GM19397 (cell line): Measurements from ENCODE around the gene LSM14A.
A peak's percentile ranks its signal among the peaks of the same experiment; 100 is the strongest.
"Not testable (repeated sequence)": the region's sequence is repeated elsewhere in the genome, so short reads cannot be mapped to it uniquely, and the experiment has no call there.

Experiments used
- ATAC-seq: cut with Tn5 transposase; IDR thresholded peaks from one replicate; pipeline ENCODE4 v1.9.1; 2021; ENCODE audit warnings: mild to moderate bottlenecking, moderate library complexity; ENCODE audit not compliant: unreplicated experiment

Gene LSM14A

DNA sequence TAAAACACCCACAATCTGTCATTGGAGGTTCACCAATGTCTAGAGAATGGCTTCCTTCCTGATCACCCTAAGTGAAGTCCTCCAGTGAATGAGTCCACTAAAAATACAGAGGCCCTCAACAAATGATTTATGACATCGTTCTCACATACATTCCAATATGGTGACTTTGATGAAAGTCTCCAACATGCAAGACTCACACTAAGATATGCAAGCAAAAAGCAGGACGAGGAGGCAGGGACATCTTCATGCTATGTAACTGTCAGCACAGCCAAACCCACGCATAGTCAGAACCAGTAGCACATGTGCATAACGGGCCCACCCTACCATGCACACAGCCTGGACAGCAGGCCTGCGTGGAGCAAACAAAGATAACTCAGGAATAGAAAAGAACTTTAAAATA lies 16.6 kb upstream of the LSM14A start:
- no peak for ATAC-seq

GRCh38 chr19:34158966-34159365 lies 13.3 kb upstream of the LSM14A start:
- not testable (repeated sequence) for ATAC-seq

- not testable (repeated sequence) for ATAC-seq
These were observed 12.8 kb upstream of the LSM14A start for GRCh38 chr19:34159541-34159940.

DNA sequence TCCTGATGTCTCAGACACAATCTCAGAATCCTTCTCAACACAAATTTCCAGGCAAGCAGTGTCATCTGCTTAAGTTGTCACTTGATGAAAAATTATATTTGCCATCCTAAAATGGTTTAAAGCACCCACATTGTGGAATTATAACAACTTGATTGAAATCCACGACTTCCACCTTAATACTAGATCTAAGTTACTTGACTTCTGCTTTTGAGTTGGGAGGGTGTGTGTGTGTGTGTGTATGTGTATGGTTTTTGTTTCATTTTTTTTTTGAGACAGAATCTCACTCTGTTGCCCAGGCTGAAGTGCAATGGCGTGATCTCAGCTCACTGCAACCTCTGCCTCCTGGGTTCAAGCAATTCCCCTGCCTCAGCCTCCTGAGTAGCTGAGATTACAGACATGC lies 10.4 kb upstream of the LSM14A start:
- ATAC-seq, result not testable (repeated sequence)

- no peak for ATAC-seq
These were observed 7.0 kb upstream of the LSM14A start for GRCh38 chr19:34165295-34165738.

GRCh38 chr19:34169475-34170199 lies 2.7 kb upstream of the LSM14A start:
- not testable (repeated sequence) for ATAC-seq

DNA sequence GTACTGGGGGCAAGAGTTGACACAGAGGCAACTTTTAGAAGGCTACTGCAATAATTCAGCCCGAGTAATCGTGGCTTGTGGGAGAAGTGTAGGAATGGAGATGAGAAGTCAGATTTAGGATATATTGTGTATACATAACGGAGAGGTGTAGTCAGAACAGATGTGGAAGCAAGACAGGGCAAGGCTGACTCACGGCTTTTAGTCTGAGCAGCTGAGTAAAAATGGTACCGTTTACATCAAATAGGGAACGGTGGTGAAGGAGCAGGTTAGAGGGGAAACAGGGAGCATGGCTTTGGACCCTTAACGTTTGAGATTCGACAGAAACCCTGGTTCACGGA lies 796 bp upstream of the LSM14A start:
- no peak for ATAC-seq

- ATAC-seq, result peak; percentile 38
These were observed 423 bp downstream of the LSM14A start for GRCh38 chr19:34172661-34173192.

GRCh38 chr19:34173193-34173956 lies 1.1 kb downstream of the LSM14A start:
- ATAC-seq, result no peak

DNA sequence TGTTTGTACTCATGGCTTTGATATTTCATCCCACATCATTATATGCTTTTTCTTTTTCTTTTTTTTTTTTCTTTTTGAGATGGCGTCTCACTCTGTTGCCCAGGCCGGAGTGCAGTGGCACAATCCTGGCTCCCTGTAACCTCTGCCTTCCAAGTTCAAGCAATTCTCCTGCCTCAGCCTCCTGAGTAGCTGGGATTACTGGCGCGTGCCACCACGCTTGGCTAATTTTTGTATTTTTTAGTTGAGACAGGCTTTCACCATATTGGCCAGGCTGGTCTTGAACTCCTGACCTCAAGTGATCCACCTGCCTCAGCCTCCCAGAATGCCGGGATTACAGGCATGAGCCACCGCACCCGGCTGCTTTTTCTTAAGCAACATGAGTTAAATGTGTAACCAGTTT lies 2.9 kb downstream of the LSM14A start:
- ATAC-seq, result not testable (repeated sequence)

- no peak for ATAC-seq
These were observed 4.3 kb downstream of the LSM14A start for GRCh38 chr19:34176581-34176980.

GRCh38 chr19:34178274-34178610 lies 5.9 kb downstream of the LSM14A start:
- ATAC-seq, result no peak

- no peak for ATAC-seq
These were observed 6.8 kb downstream of the LSM14A start for GRCh38 chr19:34179066-34179465.

- no peak for ATAC-seq
These were observed 8.0 kb downstream of the LSM14A start for GRCh38 chr19:34180273-34180672.

- no peak for ATAC-seq
These were observed 8.4 kb downstream of the LSM14A start for GRCh38 chr19:34180709-34181108.

DNA sequence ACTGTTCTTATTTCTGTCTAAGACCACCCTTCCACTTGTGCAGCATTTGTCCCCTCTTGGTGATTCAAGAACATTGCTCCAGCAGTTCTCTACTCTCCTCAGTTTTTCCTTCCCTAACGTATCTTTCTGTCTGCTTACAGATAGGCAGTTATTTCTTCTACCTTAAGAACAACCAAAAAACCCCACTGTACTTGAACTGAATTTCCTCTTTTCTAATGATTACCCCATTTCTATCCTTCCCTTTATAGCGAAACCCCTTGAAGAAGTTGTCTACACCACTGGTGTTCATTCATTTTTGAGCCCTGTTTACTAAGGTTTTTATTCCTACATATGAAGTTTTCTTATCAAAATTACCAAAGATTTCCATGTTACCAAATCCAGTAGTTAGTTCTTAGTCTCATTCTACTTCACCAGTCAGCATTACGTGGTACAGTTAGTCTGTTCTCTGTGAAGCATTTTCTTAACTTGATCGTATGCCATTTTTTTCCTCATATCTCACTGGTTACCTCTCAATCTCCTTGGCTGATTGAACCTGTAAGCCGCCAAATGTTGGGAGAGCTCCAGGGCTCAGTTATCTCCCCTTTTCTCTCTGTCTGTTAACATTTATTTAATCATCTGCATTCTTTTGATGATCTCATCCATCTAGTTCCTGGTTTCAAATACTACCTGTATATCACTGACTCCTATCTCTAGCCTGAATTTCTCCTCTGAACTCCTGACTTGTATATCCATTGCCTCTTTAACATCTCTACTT lies 9.0 kb downstream of the LSM14A start:
- no peak for ATAC-seq

- ATAC-seq, result no peak
These were observed 9.8 kb downstream of the LSM14A start for GRCh38 chr19:34182125-34182524.

GRCh38 chr19:34184880-34185491 lies 12.7 kb downstream of the LSM14A start:
- no peak for ATAC-seq

GRCh38 chr19:34186205-34186604 lies 13.9 kb downstream of the LSM14A start:
- ATAC-seq, result no peak

DNA sequence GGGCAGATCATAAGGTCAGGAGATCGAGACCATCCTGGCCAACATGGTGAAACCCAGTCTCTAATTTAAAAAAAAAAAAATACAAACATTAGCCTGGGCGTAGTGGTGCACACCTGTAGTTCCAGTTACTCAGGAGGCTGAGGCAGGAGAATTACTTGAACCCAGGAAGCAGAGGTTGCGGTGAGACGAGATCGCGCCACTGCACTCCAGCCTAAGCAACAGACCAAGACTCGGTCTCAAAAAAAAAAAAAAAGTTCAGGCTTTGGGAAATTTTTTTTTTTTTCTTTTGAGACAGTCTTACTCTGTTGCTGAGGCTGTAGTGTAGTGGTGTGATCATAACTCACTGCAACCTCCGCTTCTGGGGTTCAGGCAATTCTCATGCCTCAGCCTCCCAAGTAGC lies 14.7 kb downstream of the LSM14A start:
- no peak for ATAC-seq

DNA sequence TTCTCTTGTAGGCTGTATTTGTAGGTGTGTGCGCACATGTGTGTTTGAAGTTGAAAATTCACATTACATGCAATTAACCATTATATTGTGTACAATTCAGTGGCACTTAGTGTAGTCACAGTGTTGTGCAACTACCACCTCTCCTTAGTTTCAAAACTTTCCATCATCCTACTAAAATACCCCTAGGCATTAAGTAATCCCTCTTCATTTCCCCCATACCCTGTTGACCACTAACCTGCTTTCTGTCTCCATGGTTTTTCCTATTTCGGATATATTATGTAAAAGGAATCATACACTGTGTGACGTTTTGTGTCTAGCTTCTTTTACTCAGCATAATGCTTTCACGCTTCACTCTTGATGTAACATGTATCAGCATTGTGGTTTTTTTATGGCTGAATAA lies 16.1 kb downstream of the LSM14A start:
- no peak for ATAC-seq
